GM12891 (cell line): ENCODE data around the gene JMJD7. TPM values are rescaled to one million over a fixed set of nuclear protein-coding genes. Genes with fewer than 3 reads are reported as not detected.

ENCODE experiments used
- DNase-seq: peaks from one replicate; pipeline ENCODE4 v3.0.0; 2011; ENCODE audit warnings: low spot score; ENCODE audit not compliant: insufficient read length
- FAIRE-seq: peaks from 2 replicates; lab custom pipeline; 2011; peaks lifted over from hg19 to GRCh38; lab: Jason Lieb, UNC
- PAX5 ChIP-seq: IDR thresholded peaks from 2 replicates; pipeline ENCODE4 v1.6.1; 2011; ENCODE audit warnings: low read length, moderate library complexity, mild to moderate bottlenecking; ENCODE audit not compliant: insufficient read depth, severe bottlenecking
- POLR2A ChIP-seq: IDR thresholded peaks from 2 replicates; pipeline ENCODE4 v1.6.1; 2011; ENCODE audit warnings: low read depth, low read length, control low read depth
- POLR2AphosphoS5 ChIP-seq: IDR thresholded peaks from 2 replicates; pipeline ENCODE4 v1.6.1; 2011; ENCODE audit warnings: low read depth, low read length, control low read depth
- POU2F2 ChIP-seq: IDR thresholded peaks from 2 replicates; pipeline ENCODE4 v1.6.1; 2011; ENCODE audit warnings: low read depth, mild to moderate bottlenecking, control low read depth, low read length, moderate library complexity
- SPI1 ChIP-seq: IDR thresholded peaks from 2 replicates; pipeline ENCODE4 v1.6.1; 2011; ENCODE audit warnings: low read depth, low read length, control low read depth
- TAF1 ChIP-seq: IDR thresholded peaks from 2 replicates; pipeline ENCODE4 v1.6.1; 2011; ENCODE audit warnings: low read depth, low read length, control low read depth
- polyA plus RNA-seq: library from polyadenylated mRNA; unstranded; fragments of >200 nt; gene quantifications from one replicate; pipeline ENCODE4 v1.2.1, GENCODE V29; 2012; ENCODE audit warnings: low read depth, missing spikeins, inconsistent platforms; ENCODE audit not compliant: missing spikeins

Gene JMJD7
- 3.8 TPM for polyA plus RNA-seq

DNA sequence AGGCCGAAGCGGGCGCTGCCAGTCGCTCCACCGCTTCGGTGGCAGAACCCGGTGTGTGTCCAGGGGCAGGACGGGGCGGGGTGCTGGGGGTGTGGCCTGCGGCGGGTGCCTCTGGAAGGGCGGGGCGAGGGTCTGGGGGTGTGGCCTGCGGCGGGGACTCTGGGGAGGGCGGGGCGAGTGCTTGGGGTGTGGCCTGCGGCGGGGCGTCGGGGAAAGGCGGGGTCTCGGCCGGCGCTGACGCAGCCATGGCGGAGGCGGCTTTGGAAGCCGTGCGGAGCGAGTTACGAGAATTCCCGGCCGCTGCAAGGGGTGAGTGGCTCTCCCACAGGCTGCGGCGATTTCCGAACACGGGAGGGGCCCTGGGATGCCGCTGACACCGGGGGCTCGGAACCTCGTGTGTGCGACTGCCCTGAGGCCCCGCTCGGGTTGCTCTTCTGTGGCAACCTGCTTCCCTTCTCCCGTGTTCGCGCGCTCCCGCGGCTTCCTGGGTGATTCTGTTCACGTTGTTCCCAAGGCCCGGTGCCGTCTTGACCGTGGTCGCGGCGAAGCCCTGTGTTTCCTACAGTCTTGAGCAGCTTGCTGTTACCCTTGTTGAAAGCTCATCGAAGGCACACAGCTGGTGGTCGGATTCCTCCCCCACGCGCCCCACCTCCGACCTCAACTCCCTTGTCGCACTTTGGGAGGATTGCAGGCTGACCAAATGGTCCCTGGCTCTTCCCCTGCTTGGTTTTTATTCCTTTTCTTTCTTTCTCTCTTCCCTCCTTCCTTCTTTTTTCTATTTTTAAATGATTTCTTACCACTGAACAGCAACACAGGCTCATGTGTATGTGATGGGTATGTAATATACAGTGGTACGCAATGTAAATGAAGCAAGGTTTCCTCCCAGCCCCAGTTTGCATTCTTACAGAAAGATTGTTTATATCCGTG, at the start of gene JMJD7:
Gene JMJD7 (plus strand): TSS at position 213 of the 927 bp plus-strand sequence. CDS start 33 bp downstream, at position 246.
- FAIRE-seq, result peak; percentile 94
- peak; percentile 99 for DNase-seq

GRCh38 chr15:41778521-41778920, 49.4 kb upstream of the JMJD7 start:
- TF ChIP-seq SPI1 (no peak), TAF1 (no peak), POLR2A (no peak), POU2F2 (no peak), POLR2AphosphoS5 (no peak), PAX5 (no peak)
- DNase-seq (no peak), FAIRE-seq (no peak)

More for the DNA sequence above, at the start of gene JMJD7:
- TF ChIP-seq PAX5 (no peak), POLR2AphosphoS5 (peak; percentile 38; the same call in 1 of the 2 replicates)

DNA sequence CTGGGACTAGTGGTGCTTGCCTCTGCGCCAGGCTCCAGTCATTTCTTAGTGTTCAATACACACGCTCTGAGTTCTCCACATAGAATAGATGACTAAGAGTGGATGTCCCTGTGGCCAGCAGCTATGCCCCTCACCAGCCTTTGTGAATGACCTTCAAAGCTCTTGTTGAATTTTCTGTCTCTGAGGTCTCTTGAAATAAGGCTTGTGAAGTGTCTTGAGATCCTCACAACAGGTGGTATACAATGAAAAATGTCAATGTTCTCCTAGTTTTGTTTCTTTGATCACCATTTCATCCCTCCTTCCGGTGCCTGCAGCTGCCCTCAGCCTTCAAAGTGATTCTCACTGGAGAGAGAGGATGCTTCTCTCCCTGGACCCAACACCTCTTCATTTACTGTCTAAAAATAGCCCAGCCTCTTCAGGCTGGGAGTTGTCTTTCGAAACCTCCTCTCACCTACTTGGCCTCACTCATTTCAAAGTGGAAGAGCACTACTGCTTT, 48.2 kb upstream of the JMJD7 start:
- no peak for TF ChIP-seq POLR2AphosphoS5
- TF ChIP-seq POU2F2, result no peak
- TF ChIP-seq POLR2A, result no peak
- TF ChIP-seq PAX5, result no peak
- no peak for TF ChIP-seq TAF1
- TF ChIP-seq SPI1, result no peak
- no peak for DNase-seq
- FAIRE-seq, result no peak

GRCh38 chr15:41780266-41780665, 47.6 kb upstream of the JMJD7 start:
- TF ChIP-seq TAF1, result no peak
- no peak for TF ChIP-seq POU2F2
- no peak for TF ChIP-seq SPI1
- TF ChIP-seq POLR2AphosphoS5, result no peak
- TF ChIP-seq PAX5, result no peak
- no peak for TF ChIP-seq POLR2A
- FAIRE-seq (no peak), DNase-seq (no peak)

DNA sequence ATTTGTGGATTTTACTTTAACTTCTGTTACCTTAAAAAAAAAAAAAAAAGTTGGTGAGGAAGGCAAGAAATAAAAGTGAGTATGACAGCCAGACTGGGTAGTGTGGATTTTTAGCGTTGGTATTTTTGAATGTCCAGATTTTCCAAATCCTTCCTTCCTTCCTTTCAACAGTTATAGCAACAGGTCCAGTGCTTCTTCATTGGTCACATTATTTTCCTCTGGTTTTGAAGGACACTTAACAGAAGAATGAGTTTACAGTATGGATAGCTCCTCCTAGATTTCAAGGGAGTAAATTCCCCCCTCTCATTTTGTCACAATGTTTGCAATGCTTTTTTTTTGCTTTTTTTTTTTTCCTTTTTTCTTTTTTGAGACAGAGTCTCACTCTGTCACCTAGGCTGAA, 47.2 kb upstream of the JMJD7 start:
- TF ChIP-seq PAX5 (no peak), POLR2A (no peak)
- no peak for DNase-seq
- FAIRE-seq, result no peak

- TF ChIP-seq POU2F2 (no peak), TAF1 (no peak), SPI1 (no peak), POLR2A (no peak), PAX5 (no peak), POLR2AphosphoS5 (no peak)
- no peak for DNase-seq
- no peak for FAIRE-seq
These were observed 45.3 kb upstream of the JMJD7 start for GRCh38 chr15:41782371-41783282.

- DNase-seq (no peak), FAIRE-seq (no peak)
- TF ChIP-seq TAF1 (no peak), POU2F2 (no peak)
These were observed 44.6 kb upstream of the JMJD7 start for GRCh38 chr15:41783296-41783695.

GRCh38 chr15:41788262-41788661, 39.6 kb upstream of the JMJD7 start:
- FAIRE-seq, result no peak
- DNase-seq, result no peak
- no peak for TF ChIP-seq POLR2A
- TF ChIP-seq POLR2AphosphoS5, result no peak
- no peak for TF ChIP-seq POU2F2
- TF ChIP-seq TAF1, result no peak
- TF ChIP-seq PAX5, result no peak
- TF ChIP-seq SPI1, result no peak

GRCh38 chr15:41789236-41789635, 38.7 kb upstream of the JMJD7 start:
- TF ChIP-seq POLR2A (no peak), POU2F2 (no peak), SPI1 (no peak), POLR2AphosphoS5 (no peak), TAF1 (no peak), PAX5 (no peak)
- no peak for DNase-seq
- FAIRE-seq, result no peak
